ENCODE measurements around the gene MCRIP1. TPM values are rescaled to one million over a fixed set of nuclear protein-coding genes. Genes with fewer than 3 reads are reported as not detected.

The MCRIP1 gene
- total RNA-seq, 1 donor, result 32.3 TPM

DNA sequence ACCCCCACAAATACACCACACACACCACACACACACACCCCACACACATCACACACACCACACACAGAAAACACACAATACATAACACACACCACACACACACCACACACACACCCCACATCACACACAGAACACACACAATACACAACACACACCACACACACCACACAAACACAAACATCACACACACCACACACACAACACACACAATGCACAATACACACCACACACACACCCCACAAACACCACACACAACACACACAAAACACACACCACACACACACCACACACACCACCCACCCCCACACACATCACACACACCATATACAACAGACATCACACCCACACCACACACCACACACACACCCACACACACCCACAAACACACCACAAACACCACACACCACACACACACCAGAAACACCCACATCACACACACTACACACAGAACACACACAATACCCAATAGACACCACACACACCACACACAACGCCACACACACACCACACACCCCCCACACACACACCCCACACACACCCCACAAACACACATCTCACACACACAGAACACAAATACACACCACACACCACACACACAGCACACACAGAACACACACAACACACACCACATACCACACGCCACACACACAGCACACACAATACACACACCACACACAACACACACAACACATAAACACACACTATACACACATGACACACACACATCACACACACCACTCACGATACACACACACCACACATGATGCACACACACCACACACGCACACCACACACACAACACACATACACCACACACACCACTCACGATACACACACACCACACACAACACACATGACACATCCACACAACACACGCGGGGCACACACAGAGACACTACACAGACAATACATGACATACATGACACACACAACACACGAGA is 40.1 kb downstream of the MCRIP1 start:
- no peaks in the 10 kb centered on the region for H3K9me3 ChIP-seq (ENCODE audit: low read depth, low read length)
- no peak overlapping the region for H3K4me3 ChIP-seq (ENCODE audit: low read length)
- H3K4me1 ChIP-seq (ENCODE audit: insufficient read depth, low read length), result no peaks in the 10 kb centered on the region
- no peaks in the 10 kb centered on the region for H3K27me3 ChIP-seq (ENCODE audit: insufficient read depth, low read length)

Other genes with a start within 250 kb of the MCRIP1 start
- gene NPLOC4, start 196.2 kb downstream of the MCRIP1 start, total RNA-seq, result 46.5 TPM
- 0.10 TPM for gene TSPAN10, start 196.1 kb downstream of the MCRIP1 start, total RNA-seq
- 2.1 TPM for gene PDE6G, start 176.7 kb downstream of the MCRIP1 start, total RNA-seq
- gene OXLD1, start 166.7 kb downstream of the MCRIP1 start, total RNA-seq, result 19.3 TPM
- gene CCDC137, start 166.6 kb downstream of the MCRIP1 start, total RNA-seq, result 4.4 TPM
- gene ARL16, start 149.5 kb downstream of the MCRIP1 start, total RNA-seq, result 15.5 TPM
- gene HGS, start 149.3 kb downstream of the MCRIP1 start, total RNA-seq, result 57.0 TPM
- gene MRPL12, start 129.9 kb downstream of the MCRIP1 start, total RNA-seq, result 3.7 TPM
- 1.5 TPM for gene SLC25A10, start 121.0 kb downstream of the MCRIP1 start, total RNA-seq
- not detected for gene GCGR, start 29.1 kb downstream of the MCRIP1 start, total RNA-seq
- gene PPP1R27, start 1.8 kb upstream of the MCRIP1 start, total RNA-seq, result not detected
- gene P4HB, start 27.2 kb upstream of the MCRIP1 start, total RNA-seq, result 239 TPM
- gene ARHGDIA, start 38.0 kb upstream of the MCRIP1 start, total RNA-seq, result 189 TPM
- 77.9 TPM for gene ALYREF, start 58.3 kb upstream of the MCRIP1 start, total RNA-seq
- gene ANAPC11, start 58.4 kb upstream of the MCRIP1 start, total RNA-seq, result 36.3 TPM
- 0.10 TPM for gene NPB, start 68.9 kb upstream of the MCRIP1 start, total RNA-seq
- gene PCYT2, start 78.1 kb upstream of the MCRIP1 start, total RNA-seq, result 10.6 TPM
- gene SIRT7, start 84.9 kb upstream of the MCRIP1 start, total RNA-seq, result 21.6 TPM
- gene MAFG, start 94.4 kb upstream of the MCRIP1 start, total RNA-seq, result 14.9 TPM
- 0.52 TPM for gene PYCR1, start 104.0 kb upstream of the MCRIP1 start, total RNA-seq
- not detected for gene MYADML2, start 113.9 kb upstream of the MCRIP1 start, total RNA-seq
- not detected for gene NOTUM, start 127.9 kb upstream of the MCRIP1 start, total RNA-seq
- gene ASPSCR1, start 144.3 kb upstream of the MCRIP1 start, total RNA-seq, result 10.3 TPM
- 18.6 TPM for gene CENPX, start 189.6 kb upstream of the MCRIP1 start, total RNA-seq
- gene LRRC45, start 190.0 kb upstream of the MCRIP1 start, total RNA-seq, result 5.5 TPM
- 0.63 TPM for gene RAC3, start 198.4 kb upstream of the MCRIP1 start, total RNA-seq
- gene DCXR, start 204.4 kb upstream of the MCRIP1 start, total RNA-seq, result 25.2 TPM
- gene RFNG, start 218.5 kb upstream of the MCRIP1 start, total RNA-seq, result 13.7 TPM
- gene GPS1, start 218.6 kb upstream of the MCRIP1 start, total RNA-seq, result 47.4 TPM
- 73.6 TPM for gene DUS1L, start 232.5 kb upstream of the MCRIP1 start, total RNA-seq

Measured in mononuclear cell (primary cell).